HG03432 (cell line): ENCODE results near the gene AKR1C1.
"Not testable (repeated sequence)": the region's sequence is repeated elsewhere in the genome, so short reads cannot be mapped to it uniquely, and the experiment has no call there.

ENCODE experiments used
- ATAC-seq: cut with Tn5 transposase; IDR thresholded peaks from one replicate; pipeline ENCODE4 v1.9.1; 2021; ENCODE audit warnings: mild to moderate bottlenecking, moderate library complexity; ENCODE audit not compliant: unreplicated experiment

AKR1C1 gene

DNA sequence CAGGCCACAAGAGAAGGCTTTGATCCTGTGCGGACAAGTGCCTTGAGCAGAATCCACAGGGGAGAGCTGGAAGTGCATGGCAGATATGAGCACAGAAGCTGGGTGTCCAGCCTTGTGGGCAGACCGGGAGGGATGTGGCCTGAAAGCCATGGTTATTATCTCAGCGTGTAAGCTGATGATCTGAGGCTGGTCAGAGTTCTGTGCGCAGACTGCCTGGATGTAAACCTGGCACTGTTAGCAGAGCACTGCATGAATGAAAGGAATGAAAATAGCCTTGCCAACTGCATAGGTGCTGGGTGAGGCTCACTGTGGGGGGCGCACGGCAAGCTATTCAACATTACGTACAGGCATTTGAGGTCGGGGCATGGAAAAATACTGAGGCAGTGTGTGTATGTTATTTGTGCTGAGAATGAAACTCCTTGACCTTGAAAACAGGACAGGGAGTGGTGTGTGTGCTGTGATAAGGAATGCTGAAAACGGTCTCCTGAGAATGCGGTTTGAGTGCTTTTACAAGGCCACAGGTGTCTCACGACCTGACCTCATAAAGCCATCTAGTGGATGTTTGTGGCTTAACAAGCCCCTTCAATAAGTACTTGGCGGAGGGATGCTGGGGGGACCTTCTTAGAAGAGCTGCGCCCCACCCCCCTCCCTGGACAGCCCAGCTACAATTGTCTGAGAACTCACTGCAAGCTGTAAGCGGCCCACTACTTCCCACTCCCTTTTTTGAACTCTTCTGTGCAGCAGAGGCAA lies 18.7 kb downstream of the AKR1C1 start:
- no peak for ATAC-seq

GRCh38 chr10:4982764-4983226 lies 19.6 kb downstream of the AKR1C1 start:
- no peak for ATAC-seq

DNA sequence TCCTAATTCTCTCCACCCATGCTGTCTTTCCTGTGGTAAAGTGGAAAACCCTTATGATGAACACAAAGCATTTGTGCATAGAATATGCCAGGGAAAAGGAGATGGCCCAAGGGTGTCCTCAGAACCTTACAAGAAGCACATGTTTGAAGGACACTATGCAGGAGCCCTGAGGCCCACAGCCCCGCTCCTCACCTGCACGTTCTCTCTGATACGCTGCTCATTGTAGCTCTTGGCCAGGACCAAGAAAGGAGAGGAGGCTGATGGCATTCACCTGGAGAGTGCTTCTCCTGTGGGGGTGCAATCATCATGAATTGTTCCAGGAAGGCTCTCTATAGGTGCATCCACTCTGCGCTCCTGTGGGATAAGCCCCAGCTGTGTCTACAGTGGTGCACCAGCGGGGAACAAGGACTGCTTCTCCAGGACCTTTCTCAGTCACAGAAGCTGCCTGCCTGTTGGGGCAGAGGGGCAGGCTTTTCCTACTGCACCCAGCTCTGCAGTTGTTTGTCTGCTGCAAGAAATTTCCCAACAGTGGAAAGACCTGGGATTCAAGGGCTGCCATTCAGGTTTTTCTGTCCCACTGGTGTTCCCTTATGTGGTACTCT lies 20.5 kb downstream of the AKR1C1 start:
- ATAC-seq = no peak

DNA sequence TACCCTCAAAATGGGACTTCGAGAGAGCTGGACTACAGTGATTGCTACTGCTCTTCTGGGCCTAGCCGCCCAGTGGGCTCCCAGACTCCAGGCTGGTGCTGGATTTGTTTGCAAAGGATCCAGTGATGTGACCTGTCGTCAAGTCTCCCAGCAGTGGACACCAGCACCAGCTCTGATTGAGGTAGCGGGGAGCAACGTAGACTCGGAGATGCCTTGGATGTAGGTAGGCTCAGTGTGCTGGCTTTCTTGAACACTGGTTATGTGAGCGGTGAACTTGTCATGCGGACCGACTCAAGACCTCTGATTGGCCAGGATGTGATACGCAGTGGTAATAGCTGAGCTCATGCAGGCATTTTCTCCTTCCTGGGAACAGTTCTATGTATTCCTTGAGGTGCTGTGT lies 21.0 kb downstream of the AKR1C1 start:
- ATAC-seq = no peak

GRCh38 chr10:4984971-4985594 lies 21.9 kb downstream of the AKR1C1 start:
- ATAC-seq = no peak

DNA sequence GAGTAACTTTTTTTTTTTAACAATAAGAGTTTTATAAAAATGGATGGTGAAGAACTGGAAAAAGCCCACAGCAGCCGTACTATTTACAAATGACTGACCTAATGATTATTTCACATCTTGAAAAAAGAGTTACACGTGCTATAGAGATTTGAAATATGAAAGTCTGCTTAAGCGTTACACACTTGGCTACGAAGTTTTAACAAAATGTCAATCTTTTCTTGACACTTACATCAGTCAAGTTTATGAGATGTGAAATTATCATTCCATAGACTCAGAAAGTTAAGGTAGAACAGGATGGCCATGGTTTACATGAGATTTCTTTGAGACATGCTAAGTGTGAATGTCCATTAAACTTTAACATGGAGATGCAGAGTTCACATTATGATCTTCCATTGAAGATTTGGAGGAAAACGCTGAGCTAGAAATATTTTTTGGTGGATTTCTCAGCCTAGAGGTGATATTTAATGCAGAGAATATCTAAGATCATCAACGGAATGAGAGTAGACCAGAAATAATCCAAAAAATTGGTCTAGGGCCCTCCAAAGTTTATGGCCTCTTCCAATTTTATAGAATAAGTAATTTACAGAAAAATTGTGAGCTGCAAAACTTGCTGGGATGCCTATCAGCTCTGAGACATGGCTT lies 24.9 kb downstream of the AKR1C1 start:
- not testable (repeated sequence) for ATAC-seq

- ATAC-seq = no peak
These were observed 27.0 kb downstream of the AKR1C1 start for GRCh38 chr10:4990217-4990616.

DNA sequence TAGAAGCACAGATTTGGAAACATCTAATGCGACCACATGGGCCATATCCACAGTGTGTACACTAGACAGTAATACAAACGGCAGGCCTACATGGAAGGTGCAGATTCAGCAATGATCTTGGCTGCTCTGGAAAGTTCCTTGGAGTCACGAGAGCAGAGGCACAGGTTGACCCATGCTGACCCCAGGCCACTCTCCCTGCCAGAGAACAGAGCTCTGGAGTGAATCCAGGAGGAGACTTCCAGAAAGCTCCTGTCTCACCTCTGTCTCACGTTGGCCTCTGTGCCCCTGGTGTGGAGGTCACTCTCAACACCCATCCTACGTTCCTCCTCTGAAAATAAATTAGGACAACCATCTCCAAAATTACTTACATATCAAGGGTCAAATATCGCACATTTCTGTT lies 28.2 kb downstream of the AKR1C1 start:
- not testable (repeated sequence) for ATAC-seq

DNA sequence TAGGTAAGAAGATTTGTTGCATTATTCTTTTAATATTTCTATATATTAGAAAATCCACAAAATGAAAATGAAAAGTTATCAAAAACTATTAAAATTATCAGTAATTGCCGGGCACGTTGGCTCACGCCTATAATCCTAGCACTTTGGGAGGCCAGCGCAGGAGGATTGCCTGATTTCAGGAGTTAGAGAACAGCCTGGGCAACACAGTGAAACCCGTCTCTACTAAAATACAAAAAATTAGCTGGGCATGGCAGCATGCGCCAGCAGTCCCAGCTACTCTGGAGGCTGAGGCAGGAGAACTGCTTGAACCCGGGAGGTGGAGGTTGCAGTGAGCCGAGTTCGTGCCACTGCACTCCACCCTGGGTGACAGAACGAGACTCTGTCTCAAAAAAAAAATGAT lies 29.3 kb downstream of the AKR1C1 start:
- ATAC-seq = not testable (repeated sequence)

DNA sequence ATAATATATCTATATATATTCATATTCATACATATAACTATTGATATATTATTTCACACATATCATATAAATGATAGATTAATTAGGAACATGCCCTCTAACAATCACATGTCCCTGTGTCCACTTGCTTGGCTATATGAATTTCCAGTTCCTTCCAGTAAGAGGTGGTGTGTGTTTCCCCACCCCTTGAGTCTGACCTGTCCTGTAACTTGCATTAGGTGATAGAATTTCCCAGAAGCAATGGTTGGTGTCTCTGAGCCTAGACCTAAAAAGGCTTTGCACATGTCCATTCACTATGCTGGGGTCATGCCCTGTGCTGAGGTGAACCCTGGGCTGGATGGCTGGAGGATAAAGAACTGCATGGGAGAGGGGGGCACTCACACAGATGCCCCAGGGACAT lies 31.0 kb downstream of the AKR1C1 start:
- not testable (repeated sequence) for ATAC-seq

GRCh38 chr10:4998671-4999070 lies 35.5 kb downstream of the AKR1C1 start:
- ATAC-seq = no peak

DNA sequence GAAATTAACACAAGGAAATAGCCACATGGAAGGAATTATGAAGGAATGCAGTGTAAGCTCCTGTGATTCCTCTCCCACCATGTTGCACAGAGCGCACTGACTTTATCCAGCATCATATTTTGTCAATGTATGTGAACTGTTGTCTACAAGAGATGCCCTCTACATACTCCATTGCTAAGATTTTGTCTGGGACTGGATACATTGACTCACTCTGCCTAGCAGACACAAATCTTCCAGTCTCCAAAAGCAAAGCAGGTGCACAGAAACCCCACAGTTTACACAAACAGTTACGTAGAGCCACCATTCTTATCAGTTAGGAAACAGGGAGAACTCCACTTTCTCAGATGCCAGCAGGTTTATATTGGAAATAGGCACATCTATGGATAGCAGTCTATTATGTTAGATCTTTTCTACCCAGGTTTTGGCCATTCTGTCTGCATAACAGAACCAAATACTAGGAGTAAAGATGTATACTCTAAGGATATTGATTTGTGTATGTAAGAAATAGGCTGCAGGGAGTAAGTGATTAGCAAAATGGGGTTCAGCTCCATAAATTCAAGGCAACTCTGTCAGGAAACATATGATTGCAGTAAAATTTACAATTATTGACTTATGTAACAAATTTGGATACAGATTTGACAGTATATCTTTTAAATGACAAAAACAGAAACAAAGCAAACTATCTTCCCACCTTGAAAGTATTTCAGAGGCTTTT lies 39.0 kb downstream of the AKR1C1 start:
- no peak for ATAC-seq

DNA sequence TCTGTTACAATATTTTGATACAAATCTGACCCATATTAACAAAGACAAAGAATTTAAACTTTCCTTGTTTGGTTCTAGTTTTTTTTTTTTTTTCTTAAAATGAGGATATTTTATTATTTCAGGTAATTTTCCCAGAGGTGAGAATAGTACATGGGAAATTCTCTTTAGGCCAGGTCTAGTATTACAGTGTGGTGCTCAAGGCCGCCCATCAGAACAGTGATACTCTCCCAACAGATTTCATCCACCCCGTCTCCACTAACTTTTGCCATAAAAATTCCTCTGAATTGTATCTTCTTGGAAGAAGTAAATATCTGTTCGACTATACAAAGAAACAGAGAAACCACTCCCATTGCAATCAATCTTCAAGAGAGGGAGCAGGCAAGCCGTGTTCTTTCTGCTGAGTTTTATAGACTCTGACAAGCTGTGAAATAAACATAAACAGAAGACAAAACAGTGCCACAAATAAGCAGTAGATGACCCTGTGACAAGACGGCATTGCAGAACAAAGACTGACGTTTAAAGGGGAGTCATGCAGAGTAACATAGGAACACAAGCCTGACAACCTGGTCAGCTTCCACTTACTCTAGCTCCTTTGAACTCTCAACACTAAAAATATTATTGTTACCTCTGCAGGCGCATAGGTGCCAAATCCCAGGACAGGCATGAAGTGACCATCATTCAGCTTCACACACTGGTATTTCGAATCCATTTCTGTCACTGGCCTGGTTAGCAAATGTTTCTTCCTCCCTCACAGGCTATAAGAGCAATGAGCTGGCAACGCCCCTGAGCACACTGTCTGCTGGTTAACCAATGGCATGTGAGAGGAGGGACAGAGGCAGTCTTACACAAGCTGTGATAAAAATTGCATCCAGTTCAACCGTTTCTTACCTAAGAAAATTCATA lies 40.2 kb downstream of the AKR1C1 start, which contains the start of gene AKR1C2:
TSS of gene AKR1C2 (minus strand) at position 731 of the 903 bp plus-strand sequence. CDS start at position 709, 22 bp downstream.
- not testable (repeated sequence) for ATAC-seq

- ATAC-seq = not testable (repeated sequence)
These were observed 40.8 kb downstream of the AKR1C1 start for GRCh38 chr10:5004030-5004385.

- not testable (repeated sequence) for ATAC-seq
These were observed 41.3 kb downstream of the AKR1C1 start for GRCh38 chr10:5004501-5004900.

- ATAC-seq = not testable (repeated sequence)
These were observed 45.8 kb downstream of the AKR1C1 start for GRCh38 chr10:5008857-5009548.

DNA sequence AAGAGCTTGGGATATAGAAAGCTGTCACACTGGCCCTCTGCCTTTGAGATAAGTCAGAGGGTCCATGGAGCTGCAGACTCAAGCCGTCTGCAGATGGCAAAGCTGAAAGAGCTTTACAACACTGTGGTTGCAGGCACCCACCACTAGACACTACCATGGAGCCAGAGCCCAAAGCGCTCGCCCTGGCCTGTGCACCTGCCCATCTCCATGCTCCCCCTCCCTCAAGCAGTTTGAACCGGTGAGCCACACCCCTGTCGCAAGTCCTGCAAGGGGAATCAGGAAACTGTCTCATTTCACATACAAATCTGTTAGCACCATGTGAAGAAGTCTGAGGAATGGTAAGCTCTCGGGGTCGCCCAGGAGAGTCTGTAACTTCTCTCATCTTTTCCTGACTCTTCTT lies 46.8 kb downstream of the AKR1C1 start:
- ATAC-seq = not testable (repeated sequence)

DNA sequence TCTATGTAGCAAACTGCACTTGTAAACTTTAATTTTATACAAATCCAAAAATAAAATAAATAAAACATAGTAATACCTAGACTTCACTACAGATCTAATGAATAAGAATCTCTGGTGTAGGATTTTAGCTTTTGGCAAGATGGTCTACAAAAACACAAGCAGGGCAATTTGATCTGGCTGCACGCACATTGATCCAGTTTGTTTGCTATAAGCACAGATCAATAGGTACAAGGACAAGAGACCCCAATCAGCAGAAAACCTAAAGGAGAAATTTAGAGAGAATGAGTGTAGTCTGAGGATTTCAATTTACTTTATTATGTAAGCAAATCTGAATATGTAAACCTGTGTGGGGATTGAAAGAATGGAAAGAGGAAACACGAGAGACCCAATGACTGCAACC lies 48.2 kb downstream of the AKR1C1 start:
- ATAC-seq = not testable (repeated sequence)

DNA sequence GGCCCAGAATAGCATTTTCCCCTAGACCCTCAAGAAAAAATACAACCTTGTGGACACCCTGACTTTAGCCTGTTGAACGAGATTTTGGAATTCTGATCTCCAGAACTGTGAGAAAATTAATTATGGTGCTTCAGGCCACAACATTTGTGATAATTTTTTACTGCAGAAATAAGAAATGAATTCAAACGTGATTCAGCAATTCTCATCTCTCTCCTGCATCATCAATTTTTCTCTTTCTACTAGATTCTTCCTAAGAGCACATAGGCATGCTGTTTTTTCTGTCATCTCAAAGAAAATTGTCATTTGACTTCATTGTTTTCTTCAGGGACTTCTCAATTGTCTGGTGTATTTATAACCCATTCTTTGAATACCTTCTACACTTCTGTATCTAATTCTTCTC lies 49.4 kb downstream of the AKR1C1 start:
- ATAC-seq = no peak
